ENCODE data around the gene PLSCR1. TPM values are rescaled to one million over a fixed set of nuclear protein-coding genes. Genes with fewer than 3 reads are reported as not detected.

Gene PLSCR1
- total and polyA plus RNA-seq, 7 experiments from 2014 or later: 14.6 to 174 (median 17.7) TPM

GRCh38 chr3:146581080-146581601 is 36.7 kb upstream of the PLSCR1 start:
- no peaks in the 10 kb centered on the region for H3K9me3 ChIP-seq (ENCODE audit: control insufficient read depth in 2 of 3, low read length in 3 of 3)
- Mint-ChIP-seq H3K27ac (no peak overlapping the region), H3K9me3 (peaks cover 0 to 6% (median 3%) of the 10 kb centered on the region in 11 donors), H3K36me3 (peaks cover 0 to 9% (median 5%) of the 10 kb centered on the region in 5 donors), H3K27me3 (peaks cover 0 to 26% (median 10%) of the 10 kb centered on the region in 5 donors), H3K4me1 (peaks cover 0 to 5% (median 0%) of the 10 kb centered on the region in 7 donors), H3K4me3 (no peak overlapping the region)
- intact Hi-C loops (cut with micrococcal nuclease): no loop called here
- ATAC-seq (no peak), DNase-seq (no peak)
- ChIA-PET POLR2A (no interaction called here), CTCF (interaction anchor here (1.1 kb wide), 1 partner anchor 10 kb away, joined by 4 read pairs; no protein-coding TSS in a partner anchor)
- no peak overlapping the region for H3K27ac ChIP-seq (ENCODE audit: low read depth, low read length)
- H3K27me3 ChIP-seq (ENCODE audit: control insufficient read depth in 2 of 2, insufficient read depth in 2 of 2, low read length in 2 of 2): no peaks in the 10 kb centered on the region
- H3K36me3 ChIP-seq (ENCODE audit: control insufficient read depth in 2 of 3, insufficient read depth in 3 of 3, low read length in 3 of 3): no peaks in the 10 kb centered on the region
- H3K4me1 ChIP-seq (ENCODE audit: control insufficient read depth in 2 of 2, insufficient read depth in 2 of 2, low read length in 2 of 2): no peaks in the 10 kb centered on the region
- no peak overlapping the region for H3K4me3 ChIP-seq (ENCODE audit: low read length)

DNA sequence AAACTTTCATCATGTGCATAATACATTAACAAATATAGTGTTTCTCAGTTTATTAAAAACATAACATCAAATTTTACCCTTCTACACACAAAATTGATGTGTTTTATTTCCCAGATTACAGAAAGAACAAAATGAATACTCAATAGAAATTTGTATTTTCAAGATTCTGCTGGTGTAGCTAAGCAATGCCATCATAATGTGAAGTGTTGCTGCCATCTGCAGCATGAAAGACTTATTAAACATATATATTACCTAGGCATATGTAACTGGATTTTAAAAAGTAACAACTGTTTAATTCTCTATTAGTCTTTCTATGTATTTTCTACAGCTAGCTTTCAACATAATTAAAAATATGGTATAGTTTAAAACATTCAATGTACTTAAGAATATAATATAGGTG is 33.3 kb upstream of the PLSCR1 start:
- H3K4me1 Mint-ChIP-seq: peaks cover 0 to 5% (median 0%) of the 10 kb centered on the region in 7 donors
- intact Hi-C loops (cut with micrococcal nuclease): loop anchor here (1.0 to 2.0 kb wide), 4 partner anchors 33 to 512 kb away; partner anchors contain the start of gene PLSCR1 (in 1 of the 2)
- H3K27me3 Mint-ChIP-seq: peaks cover 0 to 23% (median 3%) of the 10 kb centered on the region in 5 donors
- Histone ChIP-seq H3K4me3 (ENCODE audit: low read length) (no peak overlapping the region), H3K9me3 (ENCODE audit: control insufficient read depth in 2 of 3, low read length in 3 of 3) (no peaks in the 10 kb centered on the region), H3K36me3 (ENCODE audit: control insufficient read depth in 2 of 3, insufficient read depth in 3 of 3, low read length in 3 of 3) (no peaks in the 10 kb centered on the region), H3K27me3 (ENCODE audit: control insufficient read depth in 2 of 2, insufficient read depth in 2 of 2, low read length in 2 of 2) (no peaks in the 10 kb centered on the region), H3K4me1 (ENCODE audit: control insufficient read depth in 2 of 2, insufficient read depth in 2 of 2, low read length in 2 of 2) (no peaks in the 10 kb centered on the region), H3K27ac (ENCODE audit: low read depth, low read length) (no peak overlapping the region)
- peaks cover 0 to 5% (median 0%) of the 10 kb centered on the region in 5 donors for H3K36me3 Mint-ChIP-seq
- CTCF ChIA-PET: interaction anchor here (0.6 to 2.1 kb wide), 9 partner anchors 55 to 518 kb away, joined by 3 to 13 read pairs (median 4); no protein-coding TSS in a partner anchor
- peaks cover 0 to 3% (median 0%) of the 10 kb centered on the region in 11 donors for H3K9me3 Mint-ChIP-seq
- POLR2A ChIA-PET: interaction anchor here (0.6 kb wide), 1 partner anchor 344 kb away, joined by 3 read pairs; no protein-coding TSS in a partner anchor
- no peak overlapping the region for H3K27ac Mint-ChIP-seq
- DNase-seq (peak in 6 of 9 donors; percentile 19 to 46 (median 34)), ATAC-seq (peak; percentile 67)
- no peak overlapping the region for H3K4me3 Mint-ChIP-seq

GRCh38 chr3:146575636-146576035 is 31.2 kb upstream of the PLSCR1 start:
- intact Hi-C loops (cut with micrococcal nuclease): loop anchor here in 1 of 2 donors (2.0 kb wide), 1 partner anchor 31 kb away; the partner anchor contains the start of gene PLSCR1
- H3K27me3 ChIP-seq (ENCODE audit: control insufficient read depth in 2 of 2, insufficient read depth in 2 of 2, low read length in 2 of 2): no peaks in the 10 kb centered on the region
- no peak overlapping the region for H3K4me3 ChIP-seq (ENCODE audit: low read length)
- DNase-seq (no peak), ATAC-seq (no peak)
- no peaks in the 10 kb centered on the region for H3K36me3 ChIP-seq (ENCODE audit: control insufficient read depth in 2 of 3, insufficient read depth in 3 of 3, low read length in 3 of 3)
- H3K27ac ChIP-seq (ENCODE audit: low read depth, low read length): no peak overlapping the region
- Mint-ChIP-seq H3K4me3 (no peak overlapping the region), H3K4me1 (no peaks in the 10 kb centered on the region), H3K27ac (no peak overlapping the region), H3K36me3 (no peaks in the 10 kb centered on the region), H3K9me3 (peaks cover 0 to under 1% (median 0%) of the 10 kb centered on the region in 11 donors), H3K27me3 (peaks cover 0 to 33% (median under 1%) of the 10 kb centered on the region in 5 donors)
- H3K4me1 ChIP-seq (ENCODE audit: control insufficient read depth in 2 of 2, insufficient read depth in 2 of 2, low read length in 2 of 2): no peaks in the 10 kb centered on the region
- POLR2A ChIA-PET: no interaction called here
- H3K9me3 ChIP-seq (ENCODE audit: control insufficient read depth in 2 of 3, low read length in 3 of 3): no peaks in the 10 kb centered on the region
- CTCF ChIA-PET: no interaction called here

GRCh38 chr3:146574173-146574572 is 29.8 kb upstream of the PLSCR1 start:
- Mint-ChIP-seq H3K27ac (no peak overlapping the region), H3K27me3 (peaks cover 0 to 40% (median 0%) of the 10 kb centered on the region in 5 donors), H3K4me1 (no peaks in the 10 kb centered on the region), H3K4me3 (no peak overlapping the region), H3K9me3 (no peaks in the 10 kb centered on the region), H3K36me3 (no peaks in the 10 kb centered on the region)
- H3K4me3 ChIP-seq (ENCODE audit: low read length): no peak overlapping the region
- H3K27me3 ChIP-seq (ENCODE audit: control insufficient read depth in 2 of 2, insufficient read depth in 2 of 2, low read length in 2 of 2): no peaks in the 10 kb centered on the region
- H3K4me1 ChIP-seq (ENCODE audit: control insufficient read depth in 2 of 2, insufficient read depth in 2 of 2, low read length in 2 of 2): no peaks in the 10 kb centered on the region
- no peak for ATAC-seq
- ChIA-PET POLR2A (no interaction called here), CTCF (interaction anchor here (0.8 kb wide), 1 partner anchor 354 kb away, joined by 3 read pairs; no protein-coding TSS in a partner anchor)
- DNase-seq: no peak
- H3K36me3 ChIP-seq (ENCODE audit: control insufficient read depth in 2 of 3, insufficient read depth in 3 of 3, low read length in 3 of 3): no peaks in the 10 kb centered on the region
- H3K9me3 ChIP-seq (ENCODE audit: control insufficient read depth in 2 of 3, low read length in 3 of 3): no peaks in the 10 kb centered on the region
- no peak overlapping the region for H3K27ac ChIP-seq (ENCODE audit: low read depth, low read length)
- intact Hi-C loops (cut with micrococcal nuclease): no loop called here

DNA sequence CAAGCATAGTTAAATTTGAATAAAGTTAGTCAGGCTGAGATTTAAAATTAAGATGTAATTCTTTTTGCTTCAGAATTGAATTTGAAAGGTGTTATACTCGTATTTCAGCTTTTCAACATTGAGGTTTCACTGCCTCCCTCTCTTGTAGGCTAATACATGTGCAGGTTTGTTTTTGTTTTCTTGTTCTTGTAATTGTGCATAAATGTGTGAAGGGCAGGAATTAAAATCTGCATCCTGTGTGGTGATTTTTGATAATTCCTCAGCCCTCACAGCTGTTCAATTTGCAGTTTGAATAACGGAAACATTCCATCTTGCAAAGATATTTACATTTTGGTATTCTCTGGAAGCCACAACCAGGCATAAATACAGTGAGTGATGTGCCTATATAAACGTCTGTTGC is 24.9 kb upstream of the PLSCR1 start:
- Mint-ChIP-seq H3K27ac (no peak overlapping the region), H3K36me3 (peaks cover 0 to 2% (median 0%) of the 10 kb centered on the region in 5 donors), H3K4me1 (no peaks in the 10 kb centered on the region), H3K27me3 (peaks cover 0 to 31% (median 0%) of the 10 kb centered on the region in 5 donors), H3K4me3 (no peak overlapping the region), H3K9me3 (no peaks in the 10 kb centered on the region)
- no peak for DNase-seq
- POLR2A ChIA-PET: no interaction called here
- intact Hi-C loops (cut with micrococcal nuclease): no loop called here
- Histone ChIP-seq H3K27ac (ENCODE audit: low read depth, low read length) (no peak overlapping the region), H3K4me1 (ENCODE audit: control insufficient read depth in 2 of 2, insufficient read depth in 2 of 2, low read length in 2 of 2) (no peaks in the 10 kb centered on the region), H3K4me3 (ENCODE audit: low read length) (no peak overlapping the region), H3K27me3 (ENCODE audit: control insufficient read depth in 2 of 2, insufficient read depth in 2 of 2, low read length in 2 of 2) (no peaks in the 10 kb centered on the region), H3K9me3 (ENCODE audit: control insufficient read depth in 2 of 3, low read length in 3 of 3) (no peaks in the 10 kb centered on the region), H3K36me3 (ENCODE audit: control insufficient read depth in 2 of 3, insufficient read depth in 3 of 3, low read length in 3 of 3) (no peaks in the 10 kb centered on the region)
- CTCF ChIA-PET: no interaction called here
- ATAC-seq: no peak

DNA sequence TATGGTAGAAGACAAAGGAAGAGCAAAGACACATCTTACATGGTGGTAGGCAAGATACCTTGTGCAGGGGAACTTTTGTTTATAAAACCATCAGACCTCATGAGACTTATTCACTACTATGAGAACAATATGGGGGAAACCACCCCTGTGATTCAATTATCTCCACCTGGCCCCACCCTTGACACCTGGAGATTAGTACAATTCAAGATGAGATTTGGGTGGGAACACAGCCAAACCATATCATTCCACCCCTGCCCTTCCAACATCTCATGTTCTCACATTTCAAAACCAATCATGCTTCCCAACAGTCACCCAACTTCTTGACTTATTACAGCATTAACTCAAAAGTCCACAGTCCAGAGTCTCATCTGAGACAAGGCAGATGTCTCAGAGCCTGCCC is 21.7 kb upstream of the PLSCR1 start:
- CTCF ChIA-PET: no interaction called here
- DNase-seq (no peak), ATAC-seq (no peak)
- Mint-ChIP-seq H3K9me3 (peaks cover 0 to 6% (median 2%) of the 10 kb centered on the region in 11 donors), H3K4me1 (no peaks in the 10 kb centered on the region), H3K4me3 (no peak overlapping the region), H3K27ac (no peak overlapping the region), H3K27me3 (peaks cover 0 to 24% (median 3%) of the 10 kb centered on the region in 5 donors), H3K36me3 (peaks cover 0 to 6% (median 0%) of the 10 kb centered on the region in 5 donors)
- intact Hi-C loops (cut with micrococcal nuclease): no loop called here
- Histone ChIP-seq H3K4me1 (ENCODE audit: control insufficient read depth in 2 of 2, insufficient read depth in 2 of 2, low read length in 2 of 2) (no peaks in the 10 kb centered on the region), H3K27me3 (ENCODE audit: control insufficient read depth in 2 of 2, insufficient read depth in 2 of 2, low read length in 2 of 2) (no peaks in the 10 kb centered on the region), H3K9me3 (ENCODE audit: control insufficient read depth in 2 of 3, low read length in 3 of 3) (no peaks in the 10 kb centered on the region), H3K27ac (ENCODE audit: low read depth, low read length) (no peak overlapping the region), H3K4me3 (ENCODE audit: low read length) (no peak overlapping the region), H3K36me3 (ENCODE audit: control insufficient read depth in 2 of 3, insufficient read depth in 3 of 3, low read length in 3 of 3) (no peaks in the 10 kb centered on the region)
- POLR2A ChIA-PET: no interaction called here

DNA sequence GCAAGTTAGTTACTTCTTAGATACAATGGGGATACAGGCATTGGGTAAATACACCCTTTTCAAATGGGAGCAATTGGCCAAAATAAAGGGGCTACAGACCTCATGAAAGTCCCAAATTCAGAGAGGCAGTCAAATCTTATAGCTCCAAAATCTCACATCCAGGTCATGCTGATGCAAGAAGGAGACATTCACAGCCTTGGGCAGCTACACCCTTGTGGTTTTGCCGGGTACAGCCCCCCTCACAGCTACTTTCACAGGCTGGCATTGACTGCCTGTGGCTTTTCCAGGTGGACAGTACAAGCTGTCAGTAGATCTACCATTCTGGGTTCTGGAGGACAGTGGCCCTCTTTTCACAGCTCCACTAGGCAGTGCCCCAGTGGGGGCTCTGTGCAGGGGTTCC is 17.5 kb upstream of the PLSCR1 start:
- no peak overlapping the region for H3K27ac Mint-ChIP-seq
- Histone ChIP-seq H3K4me3 (ENCODE audit: low read length) (no peak overlapping the region), H3K4me1 (ENCODE audit: control insufficient read depth in 2 of 2, insufficient read depth in 2 of 2, low read length in 2 of 2) (no peaks in the 10 kb centered on the region), H3K27me3 (ENCODE audit: control insufficient read depth in 2 of 2, insufficient read depth in 2 of 2, low read length in 2 of 2) (no peaks in the 10 kb centered on the region), H3K36me3 (ENCODE audit: control insufficient read depth in 2 of 3, insufficient read depth in 3 of 3, low read length in 3 of 3) (no peaks in the 10 kb centered on the region), H3K27ac (ENCODE audit: low read depth, low read length) (no peak overlapping the region), H3K9me3 (ENCODE audit: control insufficient read depth in 2 of 3, low read length in 3 of 3) (no peaks in the 10 kb centered on the region)
- H3K4me3 Mint-ChIP-seq: no peak overlapping the region
- H3K36me3 Mint-ChIP-seq: peaks cover 0 to 8% (median 0%) of the 10 kb centered on the region in 5 donors
- DNase-seq (no peak), ATAC-seq (no peak)
- intact Hi-C loops (cut with micrococcal nuclease): no loop called here
- H3K9me3 Mint-ChIP-seq: peaks cover 0 to 6% (median 2%) of the 10 kb centered on the region in 11 donors
- peaks cover 0 to 17% (median 0%) of the 10 kb centered on the region in 5 donors for H3K27me3 Mint-ChIP-seq
- no peaks in the 10 kb centered on the region for H3K4me1 Mint-ChIP-seq
- ChIA-PET CTCF (no interaction called here), POLR2A (no interaction called here)

Measured in naive thymus-derived CD4-positive, alpha-beta T cell (primary cell).